Lung microvascular endothelial cell (primary cell): ENCODE measurements around the gene SLC45A3. TPM values are rescaled to one million over a fixed set of nuclear protein-coding genes. Genes with fewer than 3 reads are reported as not detected.

Source experiments
- DNase-seq, 2 donors: peaks; one replicate each; pipeline versions ENCODE4 v3.0.0 to v3.0.0-alpha.2; 2010; ENCODE audit warnings: low read depth in 2 of 2
- total RNA-seq: library from RNA; depleted of rRNA; stranded (reverse); fragments of >200 nt; gene quantifications from 2 replicates; pipeline ENCODE4 v1.2.1, GENCODE V29; 2014

Gene SLC45A3
- total RNA-seq, 1 donor from 2014 or later, result 64.7 TPM

- DNase-seq, result peak in 1 of 2 donors; percentile 21
Observed at GRCh38 chr1:205610901-205611466, 69.3 kb downstream of the SLC45A3 start.

GRCh38 chr1:205610036-205610435 is 70.3 kb downstream of the SLC45A3 start:
- DNase-seq, result peak in 1 of 2 donors; percentile 85

Other genes starting within 250 kb of the SLC45A3 start
- not detected in 2 replicates for gene BLACAT1, start 224.5 kb downstream of the SLC45A3 start, total RNA-seq
- 0.20 and 0.44 TPM in 2 replicates for gene CDK18, start 175.8 kb downstream of the SLC45A3 start, total RNA-seq
- gene ELK4, start 48.5 kb downstream of the SLC45A3 start, total RNA-seq, result 26.4 and 27.0 TPM in 2 replicates
- gene NUCKS1, start 69.7 kb upstream of the SLC45A3 start, total RNA-seq, result 74.2 and 103 TPM in 2 replicates
- gene RAB29, start 95.0 kb upstream of the SLC45A3 start, total RNA-seq, result 14.8 and 20.4 TPM in 2 replicates
- gene SLC41A1, start 132.7 kb upstream of the SLC45A3 start, total RNA-seq, result 6.8 and 20.0 TPM in 2 replicates
- under 0.01 TPM in 1 of 2 replicates, not detected in the other for gene PM20D1, start 169.6 kb upstream of the SLC45A3 start, total RNA-seq